ENCODE results near the gene IGSF3.

IGSF3 gene

GRCh38 chr1:116667575-116668105 is at the start of gene IGSF3:
Gene IGSF3, minus strand, starts transcription at chr1:116667733. Its CDS starts 1,407 bp downstream, at chr1:116666326.
- DNase-seq (ENCODE audit: low spot score), result peak; percentile 20

- no peak for DNase-seq (ENCODE audit: low spot score)
Observed at GRCh38 chr1:116717318-116717717, 49.8 kb upstream of the IGSF3 start.

- no peak for DNase-seq (ENCODE audit: low spot score)
Observed at GRCh38 chr1:116716391-116716790, 48.9 kb upstream of the IGSF3 start.

- no peak for DNase-seq (ENCODE audit: low spot score)
Observed at GRCh38 chr1:116713474-116713873, 45.9 kb upstream of the IGSF3 start.

GRCh38 chr1:116712510-116712909 is 45.0 kb upstream of the IGSF3 start:
- DNase-seq (ENCODE audit: low spot score), result no peak

GRCh38 chr1:116711263-116711840 is 43.8 kb upstream of the IGSF3 start:
- DNase-seq (ENCODE audit: low spot score), result no peak

- no peak for DNase-seq (ENCODE audit: low spot score)
Observed at GRCh38 chr1:116710420-116711262, 43.1 kb upstream of the IGSF3 start.

- DNase-seq (ENCODE audit: low spot score), result no peak
Observed at GRCh38 chr1:116709666-116710167, 42.2 kb upstream of the IGSF3 start.

GRCh38 chr1:116708255-116708900 is 40.8 kb upstream of the IGSF3 start:
- DNase-seq (ENCODE audit: low spot score), result no peak

GRCh38 chr1:116706841-116707240 is 39.3 kb upstream of the IGSF3 start:
- no peak for DNase-seq (ENCODE audit: low spot score)

GRCh38 chr1:116706123-116706522 is 38.6 kb upstream of the IGSF3 start:
- DNase-seq (ENCODE audit: low spot score), result no peak

- DNase-seq (ENCODE audit: low spot score), result no peak
Observed at GRCh38 chr1:116704278-116704677, 36.7 kb upstream of the IGSF3 start.

GRCh38 chr1:116699605-116700004 is 32.1 kb upstream of the IGSF3 start:
- DNase-seq (ENCODE audit: low spot score), result no peak

GRCh38 chr1:116698244-116698595 is 30.7 kb upstream of the IGSF3 start:
- DNase-seq (ENCODE audit: low spot score), result no peak

- no peak for DNase-seq (ENCODE audit: low spot score)
Observed at GRCh38 chr1:116697548-116698243, 30.2 kb upstream of the IGSF3 start.

- DNase-seq (ENCODE audit: low spot score), result no peak
Observed at GRCh38 chr1:116694524-116694923, 27.0 kb upstream of the IGSF3 start.

GRCh38 chr1:116693759-116694480 is 26.4 kb upstream of the IGSF3 start:
- no peak for DNase-seq (ENCODE audit: low spot score)

GRCh38 chr1:116692879-116693278 is 25.3 kb upstream of the IGSF3 start:
- no peak for DNase-seq (ENCODE audit: low spot score)

- DNase-seq (ENCODE audit: low spot score), result no peak
Observed at GRCh38 chr1:116690849-116691406, 23.4 kb upstream of the IGSF3 start.

- DNase-seq (ENCODE audit: low spot score), result no peak
Observed at GRCh38 chr1:116690396-116690848, 22.9 kb upstream of the IGSF3 start.

Data from CD4-positive, alpha-beta T cell treated with Interleukin-15 for 4 hours (primary cell).